WTC11 (cell line): Measurements from ENCODE around the gene ADAP1. TPM values are rescaled to one million over a fixed set of nuclear protein-coding genes. Genes with fewer than 3 reads are reported as not detected.

Experiments used
- ATAC-seq: fragments of 200-7000 bp; cut with Tn5 transposase; 2 replicates; pipeline ENCODE4 v1.10.0; 2021; ENCODE audit warnings: mild to moderate bottlenecking, moderate library complexity
- CTCF ChIA-PET: fragments of 300-600 bp; sonication (Branson Sonifier 250); formaldehyde crosslinking; loops from one replicate; lab custom pipeline; 2021; ENCODE audit warnings: antibody characterized with exemption; lab: Charles Lee
- POLR2A ChIA-PET: fragments of 350-600 bp; sonication (Branson Sonifier 250); formaldehyde crosslinking; loops from one replicate; lab custom pipeline; 2021; ENCODE audit warnings: antibody characterized with exemption; lab: Charles Lee
- DNase-seq: peaks from one replicate; pipeline ENCODE4 v3.0.0; 2021; ENCODE audit warnings: low spot score
- H3K27ac Mint-ChIP-seq: 2 replicates; pipeline ENCODE4 v1.8.0; 2021; ENCODE audit warnings: mixed read lengths
- H3K27me3 Mint-ChIP-seq: 2 replicates; pipeline ENCODE4 v1.8.0; 2021; ENCODE audit warnings: low read depth, mild to moderate bottlenecking, moderate library complexity, mixed read lengths
- H3K36me3 Mint-ChIP-seq: 2 replicates; pipeline ENCODE4 v1.8.0; 2021; ENCODE audit warnings: mixed read lengths
- H3K4me1 Mint-ChIP-seq: 2 replicates; pipeline ENCODE4 v1.8.0; 2022; ENCODE audit warnings: mixed read lengths
- H3K4me3 Mint-ChIP-seq: 2 replicates; pipeline ENCODE4 v1.8.0; 2021; ENCODE audit warnings: mild to moderate bottlenecking, moderate library complexity, mixed read lengths
- H3K9me3 Mint-ChIP-seq: 2 replicates; pipeline ENCODE4 v1.8.0; 2021; ENCODE audit warnings: mixed read lengths
- AR ChIP-seq: fragments of 250-450 bp; sonication (Bioruptor Pico); IDR thresholded peaks from 2 replicates; pipeline ENCODE4 v1.9.0; 2021; ENCODE audit warnings: mild to moderate bottlenecking
- CDX4 ChIP-seq: fragments of 250-450 bp; sonication (Bioruptor Pico); IDR thresholded peaks from 2 replicates; pipeline ENCODE4 v1.9.0; 2021; ENCODE audit warnings: moderate library complexity, mild to moderate bottlenecking, inconsistent platforms, borderline replicate concordance
- EMX1 ChIP-seq: fragments of 250-450 bp; sonication (Bioruptor Pico); IDR thresholded peaks from 2 replicates; pipeline ENCODE4 v1.8.0; 2021; ENCODE audit warnings: mild to moderate bottlenecking
- ESRRA ChIP-seq: sonication (generic); formaldehyde crosslinking; IDR thresholded peaks from 2 replicates; pipeline ENCODE4 v1.8.1; 2022; ENCODE audit warnings: mild to moderate bottlenecking, missing genetic modification reagents, borderline replicate concordance
- ETV6 ChIP-seq: sonication (generic); formaldehyde crosslinking; IDR thresholded peaks from 2 replicates; pipeline ENCODE4 v1.8.1; 2022; ENCODE audit warnings: mild to moderate bottlenecking, missing genetic modification reagents
- FOXK1 ChIP-seq: sonication (generic); formaldehyde crosslinking; IDR thresholded peaks from 2 replicates; pipeline ENCODE4 v1.8.0; 2022; ENCODE audit warnings: mild to moderate bottlenecking, moderate library complexity, missing genetic modification reagents
- GABPB1 ChIP-seq: sonication (generic); formaldehyde crosslinking; IDR thresholded peaks from 2 replicates; pipeline ENCODE4 v1.8.1; 2023; ENCODE audit warnings: mild to moderate bottlenecking, missing genetic modification reagents
- HMGA2 ChIP-seq: fragments of 250-450 bp; sonication (Bioruptor Pico); IDR thresholded peaks from 2 replicates; pipeline ENCODE4 v1.4.0; 2021; ENCODE audit warnings: mild to moderate bottlenecking, moderate library complexity
- MAX ChIP-seq: sonication (generic); formaldehyde crosslinking; IDR thresholded peaks from 2 replicates; pipeline ENCODE4 v1.8.0; 2022; ENCODE audit warnings: mild to moderate bottlenecking, missing genetic modification reagents
- MLX ChIP-seq: sonication (generic); formaldehyde crosslinking; IDR thresholded peaks from 2 replicates; pipeline ENCODE4 v1.8.1; 2023; ENCODE audit warnings: mild to moderate bottlenecking, missing genetic modification reagents, moderate library complexity
- MYBL2 ChIP-seq: sonication (generic); formaldehyde crosslinking; IDR thresholded peaks from 2 replicates; pipeline ENCODE4 v1.8.1; 2023; ENCODE audit warnings: mild to moderate bottlenecking, moderate library complexity, missing genetic modification reagents
- NFATC4 ChIP-seq: fragments of 250-450 bp; sonication (Bioruptor Pico); IDR thresholded peaks from 2 replicates; pipeline ENCODE4 v1.9.0; 2021; ENCODE audit warnings: mild to moderate bottlenecking
- NFE2L1 ChIP-seq: sonication (generic); formaldehyde crosslinking; IDR thresholded peaks from 2 replicates; pipeline ENCODE4 v1.8.1; 2023; ENCODE audit warnings: missing genetic modification reagents
- NR3C1 ChIP-seq: sonication (generic); formaldehyde crosslinking; conservative IDR thresholded peaks from 2 replicates; pipeline ENCODE4 v1.8.1; 2023; ENCODE audit warnings: low read depth, mild to moderate bottlenecking, missing genetic modification reagents
- RELA ChIP-seq: sonication (generic); formaldehyde crosslinking; IDR thresholded peaks from 2 replicates; pipeline ENCODE4 v1.8.1; 2022; ENCODE audit warnings: missing genetic modification reagents, mild to moderate bottlenecking, borderline replicate concordance
- SMAD3 ChIP-seq: sonication (generic); formaldehyde crosslinking; IDR thresholded peaks from 2 replicates; pipeline ENCODE4 v1.8.0; 2022; ENCODE audit warnings: missing genetic modification reagents, mild to moderate bottlenecking, borderline replicate concordance
- SOX15 ChIP-seq: fragments of 250-450 bp; sonication (Bioruptor Pico); IDR thresholded peaks from 2 replicates; pipeline ENCODE4 v1.9.0; 2021; ENCODE audit warnings: mild to moderate bottlenecking
- TEAD4 ChIP-seq: sonication (generic); formaldehyde crosslinking; IDR thresholded peaks from 2 replicates; pipeline ENCODE4 v1.8.0; 2022; ENCODE audit warnings: mild to moderate bottlenecking, missing genetic modification reagents
- ZNF671 ChIP-seq: fragments of 250-450 bp; sonication (Bioruptor Pico); IDR thresholded peaks from 2 replicates; pipeline ENCODE4 v1.8.0; 2021; ENCODE audit warnings: mild to moderate bottlenecking
- total RNA-seq: library from RNA; stranded (reverse); gene quantifications from 3 replicates; pipeline ENCODE4 v1.2.3, GENCODE V29; 2021
- TF ChIP-seq, protein P1 (sequence below): sonication (generic); formaldehyde crosslinking; IDR thresholded peaks from 2 replicates; pipeline ENCODE4 v1.8.1; 2022; ENCODE audit warnings: mild to moderate bottlenecking, missing genetic modification reagents, moderate library complexity, borderline replicate concordance
- TF ChIP-seq, protein P2 (sequence below): sonication (generic); formaldehyde crosslinking; IDR thresholded peaks from 2 replicates; pipeline ENCODE4 v1.8.0; 2023; ENCODE audit warnings: missing genetic modification reagents
- TF ChIP-seq, protein P3 (sequence below): sonication (generic); formaldehyde crosslinking; conservative IDR thresholded peaks from 2 replicates; pipeline ENCODE4 v1.8.1; 2023; ENCODE audit warnings: mild to moderate bottlenecking, low read depth, missing genetic modification reagents, moderate library complexity
- TF ChIP-seq, protein P4 (sequence below): sonication (generic); formaldehyde crosslinking; IDR thresholded peaks from 2 replicates; pipeline ENCODE4 v1.8.1; 2022; ENCODE audit warnings: mild to moderate bottlenecking, moderate library complexity, missing genetic modification reagents

The ADAP1 gene
- total RNA-seq, 1 experiment from 2014 or later: 4.3 TPM

GRCh38 chr7:914521-915194, 39.8 kb downstream of the ADAP1 start:
- POLR2A ChIA-PET: no interaction called here
- Mint-ChIP-seq H3K4me3 (no peak overlapping the region), H3K4me1 (0 out of 2 replicates have a peak, but pooled peaks cover 4% of the 10 kb centered on the region), H3K36me3 (no peaks in the 10 kb centered on the region), H3K27ac (no peak overlapping the region), H3K9me3 (no peaks in the 10 kb centered on the region), H3K27me3 (peaks cover 3% of the 10 kb centered on the region)
- ATAC-seq (no peak), DNase-seq (no peak)
- TF ChIP-seq ZNF671 (no peak), FOXK1 (CRISPR knock-in tag) (no peak), HMGA2 (CRISPR knock-in tag) (no peak), TEAD4 (no peak), ETV6 (no peak), NR3C1 (CRISPR knock-in tag) (no peak), NFATC4 (no peak), MAX (CRISPR knock-in tag) (no peak), MYBL2 (CRISPR knock-in tag) (no peak), ESRRA (CRISPR knock-in tag) (no peak), SMAD3 (CRISPR knock-in tag) (no peak)
- TF ChIP-seq, protein P1, sequence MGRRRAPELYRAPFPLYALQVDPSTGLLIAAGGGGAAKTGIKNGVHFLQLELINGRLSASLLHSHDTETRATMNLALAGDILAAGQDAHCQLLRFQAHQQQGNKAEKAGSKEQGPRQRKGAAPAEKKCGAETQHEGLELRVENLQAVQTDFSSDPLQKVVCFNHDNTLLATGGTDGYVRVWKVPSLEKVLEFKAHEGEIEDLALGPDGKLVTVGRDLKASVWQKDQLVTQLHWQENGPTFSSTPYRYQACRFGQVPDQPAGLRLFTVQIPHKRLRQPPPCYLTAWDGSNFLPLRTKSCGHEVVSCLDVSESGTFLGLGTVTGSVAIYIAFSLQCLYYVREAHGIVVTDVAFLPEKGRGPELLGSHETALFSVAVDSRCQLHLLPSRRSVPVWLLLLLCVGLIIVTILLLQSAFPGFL (CRISPR knock-in tag): no peak
- TF ChIP-seq, protein P2, sequence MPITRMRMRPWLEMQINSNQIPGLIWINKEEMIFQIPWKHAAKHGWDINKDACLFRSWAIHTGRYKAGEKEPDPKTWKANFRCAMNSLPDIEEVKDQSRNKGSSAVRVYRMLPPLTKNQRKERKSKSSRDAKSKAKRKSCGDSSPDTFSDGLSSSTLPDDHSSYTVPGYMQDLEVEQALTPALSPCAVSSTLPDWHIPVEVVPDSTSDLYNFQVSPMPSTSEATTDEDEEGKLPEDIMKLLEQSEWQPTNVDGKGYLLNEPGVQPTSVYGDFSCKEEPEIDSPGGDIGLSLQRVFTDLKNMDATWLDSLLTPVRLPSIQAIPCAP (CRISPR knock-in tag): no peak
- TF ChIP-seq, protein P3, sequence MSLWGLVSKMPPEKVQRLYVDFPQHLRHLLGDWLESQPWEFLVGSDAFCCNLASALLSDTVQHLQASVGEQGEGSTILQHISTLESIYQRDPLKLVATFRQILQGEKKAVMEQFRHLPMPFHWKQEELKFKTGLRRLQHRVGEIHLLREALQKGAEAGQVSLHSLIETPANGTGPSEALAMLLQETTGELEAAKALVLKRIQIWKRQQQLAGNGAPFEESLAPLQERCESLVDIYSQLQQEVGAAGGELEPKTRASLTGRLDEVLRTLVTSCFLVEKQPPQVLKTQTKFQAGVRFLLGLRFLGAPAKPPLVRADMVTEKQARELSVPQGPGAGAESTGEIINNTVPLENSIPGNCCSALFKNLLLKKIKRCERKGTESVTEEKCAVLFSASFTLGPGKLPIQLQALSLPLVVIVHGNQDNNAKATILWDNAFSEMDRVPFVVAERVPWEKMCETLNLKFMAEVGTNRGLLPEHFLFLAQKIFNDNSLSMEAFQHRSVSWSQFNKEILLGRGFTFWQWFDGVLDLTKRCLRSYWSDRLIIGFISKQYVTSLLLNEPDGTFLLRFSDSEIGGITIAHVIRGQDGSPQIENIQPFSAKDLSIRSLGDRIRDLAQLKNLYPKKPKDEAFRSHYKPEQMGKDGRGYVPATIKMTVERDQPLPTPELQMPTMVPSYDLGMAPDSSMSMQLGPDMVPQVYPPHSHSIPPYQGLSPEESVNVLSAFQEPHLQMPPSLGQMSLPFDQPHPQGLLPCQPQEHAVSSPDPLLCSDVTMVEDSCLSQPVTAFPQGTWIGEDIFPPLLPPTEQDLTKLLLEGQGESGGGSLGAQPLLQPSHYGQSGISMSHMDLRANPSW (CRISPR knock-in tag): no peak
- TF ChIP-seq, protein P4, sequence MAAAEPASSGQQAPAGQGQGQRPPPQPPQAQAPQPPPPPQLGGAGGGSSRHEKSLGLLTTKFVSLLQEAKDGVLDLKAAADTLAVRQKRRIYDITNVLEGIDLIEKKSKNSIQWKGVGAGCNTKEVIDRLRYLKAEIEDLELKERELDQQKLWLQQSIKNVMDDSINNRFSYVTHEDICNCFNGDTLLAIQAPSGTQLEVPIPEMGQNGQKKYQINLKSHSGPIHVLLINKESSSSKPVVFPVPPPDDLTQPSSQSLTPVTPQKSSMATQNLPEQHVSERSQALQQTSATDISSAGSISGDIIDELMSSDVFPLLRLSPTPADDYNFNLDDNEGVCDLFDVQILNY (CRISPR knock-in tag): no peak
- CTCF ChIA-PET: no interaction called here

- ATAC-seq (no peak), DNase-seq (no peak)
- Mint-ChIP-seq H3K27ac (no peak overlapping the region), H3K4me3 (no peak overlapping the region), H3K27me3 (peaks cover 3% of the 10 kb centered on the region), H3K4me1 (0 out of 2 replicates have a peak, but pooled peaks cover 4% of the 10 kb centered on the region), H3K36me3 (no peaks in the 10 kb centered on the region), H3K9me3 (no peaks in the 10 kb centered on the region)
- CTCF ChIA-PET: no interaction called here
- POLR2A ChIA-PET: no interaction called here
- TF ChIP-seq NFE2L1 (CRISPR knock-in tag): no peak
- TF ChIP-seq SOX15 (CRISPR knock-in tag): no peak
- no peak for TF ChIP-seq RELA (CRISPR knock-in tag)
- TF ChIP-seq EMX1 (CRISPR knock-in tag): no peak
- no peak for TF ChIP-seq GABPB1
- TF ChIP-seq CDX4 (CRISPR knock-in tag): no peak
- TF ChIP-seq AR (CRISPR knock-in tag): no peak
- TF ChIP-seq ZNF671: no peak
- TF ChIP-seq, protein P1 (CRISPR knock-in tag): no peak
- no peak for TF ChIP-seq MLX
These were observed 40.6 kb downstream of the ADAP1 start for GRCh38 chr7:913736-914520.
